ENCODE results near the gene HCAR1.

DNA sequence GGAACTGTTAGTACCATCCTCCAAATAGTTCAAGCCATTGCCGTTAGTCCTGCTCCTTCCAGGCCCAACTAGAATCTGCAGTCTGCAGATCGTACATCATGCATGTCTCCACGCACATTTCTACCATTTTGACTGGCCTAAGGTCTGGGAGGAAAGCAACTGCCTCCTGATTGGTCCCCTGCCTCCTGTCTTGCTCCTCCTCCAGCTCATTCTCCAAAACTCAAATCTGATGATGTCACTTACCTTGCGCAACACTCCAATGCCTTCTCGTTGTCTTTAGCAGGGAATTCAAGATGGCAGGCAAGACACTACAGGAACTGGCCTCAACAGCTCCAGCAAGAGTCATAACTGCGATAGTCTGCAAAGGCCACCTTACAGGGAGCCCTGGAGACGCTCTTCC, 9.7 kb upstream of the HCAR1 start:
- TF ChIP-seq, protein P1, sequence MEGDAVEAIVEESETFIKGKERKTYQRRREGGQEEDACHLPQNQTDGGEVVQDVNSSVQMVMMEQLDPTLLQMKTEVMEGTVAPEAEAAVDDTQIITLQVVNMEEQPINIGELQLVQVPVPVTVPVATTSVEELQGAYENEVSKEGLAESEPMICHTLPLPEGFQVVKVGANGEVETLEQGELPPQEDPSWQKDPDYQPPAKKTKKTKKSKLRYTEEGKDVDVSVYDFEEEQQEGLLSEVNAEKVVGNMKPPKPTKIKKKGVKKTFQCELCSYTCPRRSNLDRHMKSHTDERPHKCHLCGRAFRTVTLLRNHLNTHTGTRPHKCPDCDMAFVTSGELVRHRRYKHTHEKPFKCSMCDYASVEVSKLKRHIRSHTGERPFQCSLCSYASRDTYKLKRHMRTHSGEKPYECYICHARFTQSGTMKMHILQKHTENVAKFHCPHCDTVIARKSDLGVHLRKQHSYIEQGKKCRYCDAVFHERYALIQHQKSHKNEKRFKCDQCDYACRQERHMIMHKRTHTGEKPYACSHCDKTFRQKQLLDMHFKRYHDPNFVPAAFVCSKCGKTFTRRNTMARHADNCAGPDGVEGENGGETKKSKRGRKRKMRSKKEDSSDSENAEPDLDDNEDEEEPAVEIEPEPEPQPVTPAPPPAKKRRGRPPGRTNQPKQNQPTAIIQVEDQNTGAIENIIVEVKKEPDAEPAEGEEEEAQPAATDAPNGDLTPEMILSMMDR (IDR thresholded peaks at IDR 0.05; ENCODE audit: low read depth, low read length) = no peak
- no peak for TF ChIP-seq EZH2phosphoT487 (IDR thresholded peaks at IDR 0.05; ENCODE audit: low read depth)

Measured in OCI-LY3 (cell line).